Measurements from ENCODE around the gene ETNPPL.

- no peak for TF ChIP-seq POLR2AphosphoS5 (IDR thresholded peaks at IDR 0.05; ENCODE audit: low read depth, low read length)
- TF ChIP-seq POLR2A (IDR thresholded peaks at IDR 0.05; ENCODE audit: low read depth, low read length): no peak
- TF ChIP-seq TAF1 (IDR thresholded peaks at IDR 0.05; ENCODE audit: low read depth, low read length): no peak
- TF ChIP-seq SPI1 (IDR thresholded peaks at IDR 0.05; ENCODE audit: low read depth, low read length): no peak
- no peak for TF ChIP-seq PAX5 (IDR thresholded peaks at IDR 0.05; ENCODE audit: insufficient read depth, low read length, severe bottlenecking)
These were observed 24.3 kb upstream of the ETNPPL start for GRCh38 chr4:108787106-108787505.
